ENCODE results near the gene FRMD3. TPM values are rescaled to one million over a fixed set of nuclear protein-coding genes. Genes with fewer than 3 reads are reported as not detected.

The FRMD3 gene
- total RNA-seq, 1 experiment from 2014 or later, result 1.9 TPM

DNA sequence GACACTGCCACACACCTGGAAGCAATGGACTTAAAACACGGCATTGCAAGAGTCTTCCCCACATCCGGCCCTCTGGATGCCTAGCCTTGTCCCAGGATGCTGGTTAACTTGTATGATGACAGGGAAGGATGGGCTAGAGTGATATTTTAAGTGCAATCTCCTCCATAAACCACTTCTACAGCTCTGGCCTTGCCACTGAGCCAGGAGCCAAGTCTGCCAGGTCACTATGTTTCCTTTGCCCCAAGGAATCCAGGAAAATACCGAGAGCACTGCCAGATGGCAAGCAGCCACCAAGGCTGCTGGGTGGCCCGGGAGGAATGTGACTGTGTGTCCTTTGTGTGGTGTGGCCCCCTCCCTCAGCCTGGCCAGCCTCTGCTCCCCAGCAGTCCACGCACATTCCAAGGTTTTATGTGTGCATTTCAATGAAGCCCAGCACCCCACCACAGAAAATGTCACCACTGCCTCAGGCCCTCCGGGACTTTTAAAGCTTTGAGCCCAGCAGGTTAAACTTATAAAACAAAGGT is 106.0 kb downstream of the FRMD3 start:
- Histone ChIP-seq H3K9me2 (ENCODE audit: insufficient read depth) (no peaks in the 10 kb centered on the region), H3K4me2 (peak overlapping the region; percentile 51), H3K27me3 (ENCODE audit: insufficient read depth, low read depth) (no peaks in the 10 kb centered on the region), H2AFZ (no peak overlapping the region), H4K20me1 (ENCODE audit: insufficient read depth) (no peaks in the 10 kb centered on the region), H3K4me3 (no peak overlapping the region), H3K27ac (peak overlapping the region; percentile 50), H3K4me1 (replicated peaks; ENCODE audit: insufficient read depth) (peaks cover 30% of the 10 kb centered on the region), H3K36me3 (ENCODE audit: low read depth) (no peaks in the 10 kb centered on the region), H3K79me2 (ENCODE audit: low read depth) (no peaks in the 10 kb centered on the region), H3F3A (ENCODE audit: insufficient read depth, low read depth) (peaks cover 21% of the 10 kb centered on the region), H3K9me3 (ENCODE audit: insufficient read depth, low read depth) (no peaks in the 10 kb centered on the region)
- peak; percentile 95 for DNase-seq
- no peak for TF ChIP-seq EZH2 (IDR thresholded peaks at IDR 0.05; ENCODE audit: low read depth)
- BruUV-seq (replicated peaks), result no TSS peak
- ChIA-PET POLR2A (ENCODE audit: unreplicated experiment) (interaction anchor here (0.6 kb wide), 1 partner anchor 20 kb away, joined by 5 read pairs; no protein-coding TSS in a partner anchor), CTCF (interaction anchor here (0.6 kb wide), 3 partner anchors 38 to 384 kb away, joined by 3 to 4 read pairs (median 3); no protein-coding TSS in a partner anchor)
- intact Hi-C loops (cut with micrococcal nuclease; ENCODE audit: unreplicated experiment), result loop anchor here (1.0 to 5.0 kb wide), 4 partner anchors 40 to 275 kb away; partner anchors contain the start of genes FRMD3 and UBQLN1

- H3K9me2 ChIP-seq (ENCODE audit: insufficient read depth), result no peaks in the 10 kb centered on the region
- no peaks in the 10 kb centered on the region for H3K27me3 ChIP-seq (ENCODE audit: insufficient read depth, low read depth)
- no peak overlapping the region for H2AFZ ChIP-seq
- peaks cover 21% of the 10 kb centered on the region for H3F3A ChIP-seq (ENCODE audit: insufficient read depth, low read depth)
- peak overlapping the region; percentile 51 for H3K4me2 ChIP-seq
- H3K79me2 ChIP-seq (ENCODE audit: low read depth), result no peaks in the 10 kb centered on the region
- peaks cover 30% of the 10 kb centered on the region for H3K4me1 ChIP-seq (replicated peaks; ENCODE audit: insufficient read depth)
- no peaks in the 10 kb centered on the region for H3K9me3 ChIP-seq (ENCODE audit: insufficient read depth, low read depth)
- no TSS peak for BruUV-seq (replicated peaks)
- no peaks in the 10 kb centered on the region for H4K20me1 ChIP-seq (ENCODE audit: insufficient read depth)
- H3K27ac ChIP-seq, result peak overlapping the region; percentile 50
- ChIA-PET CTCF (interaction anchor here (0.6 kb wide), 2 partner anchors 39 to 385 kb away, joined by 3 to 4 read pairs; no protein-coding TSS in a partner anchor), POLR2A (ENCODE audit: unreplicated experiment) (interaction anchor here (0.5 to 0.6 kb wide), 2 partner anchors 145 to 670 kb away, joined by 3 to 5 read pairs; no protein-coding TSS in a partner anchor)
- intact Hi-C loops (cut with micrococcal nuclease; ENCODE audit: unreplicated experiment), result loop anchor here (1.0 to 5.0 kb wide), 4 partner anchors 41 to 276 kb away; partner anchors contain the start of genes FRMD3 and UBQLN1
- H3K4me3 ChIP-seq, result no peak overlapping the region
- H3K36me3 ChIP-seq (ENCODE audit: low read depth), result no peaks in the 10 kb centered on the region
- DNase-seq, result peak; percentile 42 to 82
- no peak for TF ChIP-seq CTCF (conservative IDR thresholded peaks at IDR 0.05)
- no peak for TF ChIP-seq EZH2 (IDR thresholded peaks at IDR 0.05; ENCODE audit: low read depth)
Measured at GRCh38 chr9:83431101-83432060, 106.8 kb downstream of the FRMD3 start.

- H3F3A ChIP-seq (ENCODE audit: insufficient read depth, low read depth), result peaks cover 21% of the 10 kb centered on the region
- no peak for TF ChIP-seq CTCF (conservative IDR thresholded peaks at IDR 0.05)
- no peak for TF ChIP-seq EZH2 (IDR thresholded peaks at IDR 0.05; ENCODE audit: low read depth)
- peaks cover 30% of the 10 kb centered on the region for H3K4me1 ChIP-seq (replicated peaks; ENCODE audit: insufficient read depth)
- no peaks in the 10 kb centered on the region for H3K79me2 ChIP-seq (ENCODE audit: low read depth)
- H3K36me3 ChIP-seq (ENCODE audit: low read depth), result no peaks in the 10 kb centered on the region
- H3K27ac ChIP-seq, result no peak overlapping the region
- H3K4me3 ChIP-seq, result no peak overlapping the region
- CTCF ChIA-PET, result no interaction called here
- H3K9me2 ChIP-seq (ENCODE audit: insufficient read depth), result no peaks in the 10 kb centered on the region
- H4K20me1 ChIP-seq (ENCODE audit: insufficient read depth), result no peaks in the 10 kb centered on the region
- intact Hi-C loops (cut with micrococcal nuclease; ENCODE audit: unreplicated experiment), result loop anchor here (5.0 kb wide), 2 partner anchors 93 to 277 kb away; partner anchors contain the start of gene UBQLN1
- POLR2A ChIA-PET (ENCODE audit: unreplicated experiment), result no interaction called here
- BruUV-seq (replicated peaks), result no TSS peak
- no peak for DNase-seq
- H3K27me3 ChIP-seq (ENCODE audit: insufficient read depth, low read depth), result no peaks in the 10 kb centered on the region
- H2AFZ ChIP-seq, result no peak overlapping the region
- 0 out of 2 replicates have a peak overlapping the region, but pooled peaks have one; percentile 51 for H3K4me2 ChIP-seq
- H3K9me3 ChIP-seq (ENCODE audit: insufficient read depth, low read depth), result no peaks in the 10 kb centered on the region
Measured at GRCh38 chr9:83430681-83431080, 107.5 kb downstream of the FRMD3 start.
